GM10266 (cell line): ENCODE measurements around the gene SLC25A10.

ENCODE experiments used
- DNase-seq: peaks from one replicate; pipeline ENCODE4 v3.0.0; 2012; ENCODE audit errors: extremely low spot score
- TF ChIP-seq, protein P1 (sequence below): IDR thresholded peaks from 2 replicates; pipeline ENCODE4 v1.5.1; 2012; ENCODE audit warnings: mild to moderate bottlenecking, low read depth; ENCODE audit not compliant: control insufficient read depth, insufficient read depth; ENCODE audit errors: missing control alignments

Gene SLC25A10

DNA sequence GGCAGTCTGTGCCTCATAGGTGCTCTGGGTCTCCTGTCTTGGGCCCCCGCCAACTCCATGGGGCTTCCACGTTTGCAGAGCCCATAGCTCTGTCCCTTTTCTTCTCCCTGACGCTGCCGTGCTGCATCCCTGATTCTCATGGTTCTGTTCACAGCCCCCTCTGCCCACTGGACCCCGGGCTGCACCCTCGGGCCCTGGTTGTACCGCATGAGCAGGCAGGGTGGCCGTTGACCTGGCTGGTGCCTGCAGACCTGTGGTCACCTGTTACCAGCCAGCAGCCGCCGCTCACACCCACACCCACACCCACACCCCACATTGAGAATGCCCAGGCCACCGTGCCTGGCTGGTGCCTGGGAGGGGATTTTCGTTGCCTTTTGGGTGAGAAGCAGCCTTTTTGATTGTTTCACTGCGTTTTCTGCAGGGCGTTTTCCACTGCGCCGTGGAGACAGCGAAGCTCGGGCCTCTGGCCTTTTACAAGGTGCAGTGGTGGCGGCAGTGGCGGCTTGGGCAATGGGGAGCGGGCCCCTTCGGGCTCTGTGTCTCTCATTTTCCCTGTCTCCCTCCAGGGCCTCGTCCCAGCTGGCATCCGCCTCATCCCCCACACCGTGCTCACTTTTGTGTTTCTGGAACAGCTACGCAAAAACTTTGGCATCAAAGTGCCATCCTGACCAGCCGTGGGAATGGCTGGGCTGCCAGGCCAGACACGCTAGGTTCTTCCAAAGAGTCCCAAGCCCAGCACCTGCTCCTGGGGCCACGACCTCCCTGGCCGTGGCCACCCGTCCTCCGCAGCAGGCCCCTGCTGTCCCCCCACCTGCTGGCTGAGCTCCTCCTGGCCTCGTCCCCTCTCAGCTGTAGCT lies 7.6 kb downstream of the SLC25A10 start:
- TF ChIP-seq, protein P1, sequence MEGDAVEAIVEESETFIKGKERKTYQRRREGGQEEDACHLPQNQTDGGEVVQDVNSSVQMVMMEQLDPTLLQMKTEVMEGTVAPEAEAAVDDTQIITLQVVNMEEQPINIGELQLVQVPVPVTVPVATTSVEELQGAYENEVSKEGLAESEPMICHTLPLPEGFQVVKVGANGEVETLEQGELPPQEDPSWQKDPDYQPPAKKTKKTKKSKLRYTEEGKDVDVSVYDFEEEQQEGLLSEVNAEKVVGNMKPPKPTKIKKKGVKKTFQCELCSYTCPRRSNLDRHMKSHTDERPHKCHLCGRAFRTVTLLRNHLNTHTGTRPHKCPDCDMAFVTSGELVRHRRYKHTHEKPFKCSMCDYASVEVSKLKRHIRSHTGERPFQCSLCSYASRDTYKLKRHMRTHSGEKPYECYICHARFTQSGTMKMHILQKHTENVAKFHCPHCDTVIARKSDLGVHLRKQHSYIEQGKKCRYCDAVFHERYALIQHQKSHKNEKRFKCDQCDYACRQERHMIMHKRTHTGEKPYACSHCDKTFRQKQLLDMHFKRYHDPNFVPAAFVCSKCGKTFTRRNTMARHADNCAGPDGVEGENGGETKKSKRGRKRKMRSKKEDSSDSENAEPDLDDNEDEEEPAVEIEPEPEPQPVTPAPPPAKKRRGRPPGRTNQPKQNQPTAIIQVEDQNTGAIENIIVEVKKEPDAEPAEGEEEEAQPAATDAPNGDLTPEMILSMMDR: no peak

DNA sequence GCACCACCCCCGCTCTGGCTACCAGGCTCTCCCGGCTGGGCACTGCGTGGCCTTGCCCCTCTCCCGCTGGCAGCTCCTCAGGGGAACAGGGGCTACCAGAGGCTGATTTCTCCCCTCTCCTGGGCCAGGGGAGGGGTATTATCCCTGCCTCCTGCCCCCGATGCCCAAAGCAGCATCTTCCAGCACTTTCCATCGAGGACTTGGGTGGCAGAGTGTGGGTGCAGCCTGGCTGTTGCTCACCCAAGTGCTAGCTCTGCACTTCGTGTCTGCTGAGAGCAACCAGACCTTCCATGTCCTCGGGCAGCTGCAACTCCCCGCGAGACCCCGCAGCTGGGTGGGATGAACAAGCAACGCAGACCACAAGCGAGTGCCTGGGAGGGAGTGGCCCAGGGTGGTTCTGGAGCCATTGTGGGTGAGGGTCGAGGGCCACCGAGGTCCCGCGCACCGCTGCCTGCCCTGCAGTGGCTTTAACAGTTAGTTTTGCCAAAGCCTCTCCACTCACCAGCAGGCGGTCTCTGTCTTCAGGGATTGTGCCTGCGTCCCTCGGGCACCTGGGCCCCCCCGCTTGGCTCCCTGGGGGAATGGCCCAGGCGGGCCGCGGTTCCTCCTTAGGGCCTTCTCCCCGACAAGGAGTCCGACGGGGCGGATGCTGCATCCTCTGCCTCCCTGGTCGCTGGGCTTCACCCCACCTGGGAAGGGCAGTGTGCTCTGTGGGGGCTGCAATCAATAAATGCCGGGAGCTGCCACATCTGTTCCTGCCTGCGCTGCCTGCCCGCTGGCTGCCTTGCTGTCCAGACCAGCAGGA lies 8.4 kb downstream of the SLC25A10 start:
- DNase-seq: no peak
- TF ChIP-seq, protein P1: no peak

More for the DNA sequence above, 7.6 kb downstream of the SLC25A10 start:
- DNase-seq: no peak

- DNase-seq: no peak
- TF ChIP-seq, protein P1: no peak
Measured at GRCh38 chr17:81722184-81723120, 10.4 kb downstream of the SLC25A10 start.

DNA sequence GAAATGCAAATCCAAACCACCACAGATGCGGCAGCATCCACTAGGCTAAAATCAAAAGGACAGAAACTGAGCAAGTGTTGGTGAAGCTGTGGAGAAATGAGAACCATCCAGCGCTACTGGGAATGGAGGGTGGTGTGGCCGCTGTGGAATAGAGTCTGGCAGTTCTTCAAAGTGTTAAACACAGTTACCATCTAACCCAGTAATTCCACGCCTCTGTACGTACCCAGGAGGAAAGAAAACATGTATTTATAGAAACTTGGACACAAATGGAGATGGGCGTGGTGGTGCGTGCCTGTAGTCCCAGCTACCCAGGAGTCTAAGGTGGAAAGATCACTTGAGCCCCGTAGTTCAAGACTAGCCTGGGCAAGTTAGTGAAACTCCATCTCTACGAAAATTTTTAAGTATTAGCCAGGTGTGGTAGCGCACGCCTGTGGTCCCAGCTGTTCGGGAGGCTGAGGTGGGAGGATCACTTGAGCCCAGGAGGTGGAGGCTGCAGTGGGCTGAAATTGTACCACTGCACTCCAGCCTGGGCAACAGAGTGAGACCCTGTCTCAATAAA lies 11.6 kb downstream of the SLC25A10 start:
- DNase-seq: no peak

DNA sequence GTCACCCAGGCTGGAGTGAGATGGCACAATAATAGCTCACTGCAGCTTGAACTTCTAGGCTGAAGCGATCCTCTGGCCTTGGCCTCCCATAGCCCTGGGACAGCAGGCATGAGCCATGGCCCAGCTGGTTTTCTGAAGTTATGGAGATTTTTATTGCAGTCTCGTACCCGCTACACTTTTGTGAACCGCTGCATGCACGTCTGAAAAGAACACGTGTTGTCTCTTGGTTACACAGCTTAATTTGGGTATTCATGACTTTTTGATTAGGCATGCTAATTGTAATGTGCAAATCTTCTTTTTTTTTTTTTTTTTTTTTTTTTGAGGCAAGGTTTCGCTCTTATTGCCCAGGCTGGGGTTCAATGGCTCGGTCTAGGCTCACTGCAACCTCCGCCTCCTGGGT lies 13.4 kb downstream of the SLC25A10 start:
- no peak for DNase-seq
- TF ChIP-seq, protein P1: no peak

More for the DNA sequence above, 11.6 kb downstream of the SLC25A10 start:
- TF ChIP-seq, protein P1: no peak

DNA sequence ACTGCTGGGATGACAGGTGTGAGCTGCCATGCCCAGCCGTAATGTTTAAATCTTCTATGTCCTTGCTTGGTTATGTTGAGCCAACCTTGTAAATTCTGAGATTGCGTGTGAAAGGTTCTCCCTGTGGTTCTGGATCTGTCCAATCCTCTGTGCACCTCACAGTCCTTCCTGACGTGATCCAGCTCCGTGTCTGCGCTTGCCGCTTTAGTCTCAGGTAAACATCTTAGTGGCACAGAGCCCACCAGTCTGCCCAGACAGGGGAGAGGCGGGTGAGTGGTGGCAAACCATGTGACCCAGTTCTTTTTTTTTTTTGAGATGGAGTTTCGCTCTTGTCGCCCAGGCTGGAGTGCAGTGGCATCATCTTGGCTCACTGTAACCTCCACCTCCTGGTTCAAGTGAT lies 13.9 kb downstream of the SLC25A10 start:
- no peak for DNase-seq
- TF ChIP-seq, protein P1: no peak
